Activated CD8-positive, alpha-beta memory T cell treated with anti-CD3 and anti-CD28 coated beads, Interleukin-2, amount 10 ng/mL, durations not matched to agents 7 days and 5 days (primary cell): ENCODE data around the gene DNMT3B. TPM values are rescaled to one million over a fixed set of nuclear protein-coding genes. Genes with fewer than 3 reads are reported as not detected.

Experiments
- ATAC-seq: fragments of 150-1000 bp; cut with Tn5 transposase; one replicate; pipeline ENCODE4 v1.10.0; 2021; ENCODE audit warnings: moderate library complexity
- CTCF ChIA-PET: fragments of 350-600 bp; sonication (Branson Sonifier 250); formaldehyde crosslinking; loops from one replicate; lab custom pipeline; 2021; ENCODE audit warnings: antibody characterized with exemption; lab: Charles Lee
- DNase-seq: peaks from one replicate; pipeline ENCODE4 v3.0.0-alpha.2; 2020
- H3K27ac Mint-ChIP-seq: one replicate; pipeline ENCODE4 v1.8.0; 2021; ENCODE audit warnings: mild to moderate bottlenecking, mixed read lengths
- H3K27me3 Mint-ChIP-seq: one replicate; pipeline ENCODE4 v1.8.0; 2021; ENCODE audit warnings: mixed read lengths
- H3K36me3 Mint-ChIP-seq: one replicate; pipeline ENCODE4 v1.8.0; 2021; ENCODE audit warnings: mild to moderate bottlenecking, mixed read lengths
- H3K4me1 Mint-ChIP-seq: one replicate; pipeline ENCODE4 v1.8.0; 2021; ENCODE audit warnings: mixed read lengths
- H3K4me3 Mint-ChIP-seq: one replicate; pipeline ENCODE4 v1.8.0; 2021; ENCODE audit warnings: mild to moderate bottlenecking, moderate library complexity, mixed read lengths
- H3K9me3 Mint-ChIP-seq: one replicate; pipeline ENCODE4 v1.8.0; 2022; ENCODE audit warnings: low read depth, mixed read lengths
- total RNA-seq, 2 experiments: library from RNA; stranded (reverse); gene quantifications; one replicate each; pipeline ENCODE4 v1.2.3, GENCODE V29; 2021

DNMT3B gene
- total RNA-seq, 2 experiments from 2014 or later: 3.3 to 4.7 TPM

GRCh38 chr20:32804817-32805216 is 42.6 kb downstream of the DNMT3B start:
- CTCF ChIA-PET: interaction anchor here (0.8 to 1.4 kb wide), 2 partner anchors 26 to 71 kb away, joined by 5 read pairs; no protein-coding TSS in a partner anchor
- no peak for DNase-seq
- Mint-ChIP-seq H3K27ac (no peak overlapping the region), H3K36me3 (no peaks in the 10 kb centered on the region), H3K27me3 (no peaks in the 10 kb centered on the region), H3K4me3 (no peak overlapping the region), H3K4me1 (no peaks in the 10 kb centered on the region), H3K9me3 (no peaks in the 10 kb centered on the region)
- no peak for ATAC-seq

GRCh38 chr20:32805721-32806120 is 43.5 kb downstream of the DNMT3B start:
- Mint-ChIP-seq H3K9me3 (no peaks in the 10 kb centered on the region), H3K4me1 (no peaks in the 10 kb centered on the region), H3K27ac (no peak overlapping the region), H3K4me3 (no peak overlapping the region), H3K27me3 (no peaks in the 10 kb centered on the region), H3K36me3 (no peaks in the 10 kb centered on the region)
- no peak for DNase-seq
- no peak for ATAC-seq
- CTCF ChIA-PET: interaction anchor here (0.6 to 1.4 kb wide), 3 partner anchors 13 to 51 kb away, joined by 3 to 5 read pairs (median 3); no protein-coding TSS in a partner anchor

GRCh38 chr20:32806356-32806755 is 44.2 kb downstream of the DNMT3B start:
- no peaks in the 10 kb centered on the region for H3K4me1 Mint-ChIP-seq
- CTCF ChIA-PET: no interaction called here
- ATAC-seq (no peak), DNase-seq (no peak)
- H3K27me3 Mint-ChIP-seq: no peaks in the 10 kb centered on the region
- H3K9me3 Mint-ChIP-seq: no peaks in the 10 kb centered on the region
- H3K4me3 Mint-ChIP-seq: no peak overlapping the region
- H3K27ac Mint-ChIP-seq: no peak overlapping the region
- no peaks in the 10 kb centered on the region for H3K36me3 Mint-ChIP-seq

GRCh38 chr20:32807706-32808105 is 45.5 kb downstream of the DNMT3B start:
- CTCF ChIA-PET: interaction anchor here (1.2 kb wide), 1 partner anchor 9 kb away, joined by 3 read pairs; no protein-coding TSS in a partner anchor
- H3K27me3 Mint-ChIP-seq: no peaks in the 10 kb centered on the region
- ATAC-seq (no peak), DNase-seq (no peak)
- no peaks in the 10 kb centered on the region for H3K36me3 Mint-ChIP-seq
- no peaks in the 10 kb centered on the region for H3K4me1 Mint-ChIP-seq
- no peak overlapping the region for H3K4me3 Mint-ChIP-seq
- H3K27ac Mint-ChIP-seq: no peak overlapping the region
- no peaks in the 10 kb centered on the region for H3K9me3 Mint-ChIP-seq

GRCh38 chr20:32808438-32808837 is 46.3 kb downstream of the DNMT3B start:
- ATAC-seq (no peak), DNase-seq (no peak)
- Mint-ChIP-seq H3K4me3 (no peak overlapping the region), H3K27ac (no peak overlapping the region), H3K9me3 (no peaks in the 10 kb centered on the region), H3K27me3 (no peaks in the 10 kb centered on the region), H3K4me1 (no peaks in the 10 kb centered on the region), H3K36me3 (no peaks in the 10 kb centered on the region)
- CTCF ChIA-PET: interaction anchor here (1.2 to 2.1 kb wide), 2 partner anchors 10 to 18 kb away, joined by 3 to 6 read pairs; no protein-coding TSS in a partner anchor

GRCh38 chr20:32809907-32810306 is 47.7 kb downstream of the DNMT3B start:
- no peak overlapping the region for H3K4me3 Mint-ChIP-seq
- no peaks in the 10 kb centered on the region for H3K36me3 Mint-ChIP-seq
- no peaks in the 10 kb centered on the region for H3K4me1 Mint-ChIP-seq
- ATAC-seq (no peak), DNase-seq (no peak)
- no peaks in the 10 kb centered on the region for H3K27me3 Mint-ChIP-seq
- CTCF ChIA-PET: interaction anchor here (2.1 kb wide), 1 partner anchor 20 kb away, joined by 6 read pairs; no protein-coding TSS in a partner anchor
- no peak overlapping the region for H3K27ac Mint-ChIP-seq
- H3K9me3 Mint-ChIP-seq: no peaks in the 10 kb centered on the region

- no peaks in the 10 kb centered on the region for H3K9me3 Mint-ChIP-seq
- H3K27me3 Mint-ChIP-seq: no peaks in the 10 kb centered on the region
- ATAC-seq: no peak
- no peak overlapping the region for H3K27ac Mint-ChIP-seq
- CTCF ChIA-PET: no interaction called here
- no peaks in the 10 kb centered on the region for H3K36me3 Mint-ChIP-seq
- no peaks in the 10 kb centered on the region for H3K4me1 Mint-ChIP-seq
- H3K4me3 Mint-ChIP-seq: no peak overlapping the region
- DNase-seq: no peak
These were observed 48.8 kb downstream of the DNMT3B start for GRCh38 chr20:32810941-32811340.

GRCh38 chr20:32811886-32812285 is 49.7 kb downstream of the DNMT3B start:
- Mint-ChIP-seq H3K4me3 (no peak overlapping the region), H3K27me3 (no peaks in the 10 kb centered on the region), H3K27ac (no peak overlapping the region), H3K9me3 (no peaks in the 10 kb centered on the region), H3K36me3 (no peaks in the 10 kb centered on the region), H3K4me1 (no peaks in the 10 kb centered on the region)
- ATAC-seq (no peak), DNase-seq (no peak)
- CTCF ChIA-PET: no interaction called here

- Mint-ChIP-seq H3K27me3 (no peaks in the 10 kb centered on the region), H3K4me1 (peaks cover 35% of the 10 kb centered on the region), H3K4me3 (peak overlapping the region; percentile 98), H3K27ac (peak overlapping the region; percentile 96), H3K9me3 (no peaks in the 10 kb centered on the region), H3K36me3 (peaks cover 7% of the 10 kb centered on the region)
- DNase-seq (peak; percentile 86), ATAC-seq (peak; percentile 81)
- CTCF ChIA-PET: interaction anchor here (0.6 to 1.9 kb wide), 13 partner anchors 8 to 534 kb away, joined by 3 to 8 read pairs (median 4); partner anchors contain the start of gene C20orf203
These were observed 58.0 kb downstream of the DNMT3B start for GRCh38 chr20:32819992-32820697.

- H3K4me1 Mint-ChIP-seq: peaks cover 39% of the 10 kb centered on the region
- DNase-seq: peak; percentile 54
- H3K36me3 Mint-ChIP-seq: peaks cover 9% of the 10 kb centered on the region
- H3K27ac Mint-ChIP-seq: peak overlapping the region; percentile 96
- CTCF ChIA-PET: interaction anchor here (0.6 to 1.9 kb wide), 9 partner anchors 7 to 535 kb away, joined by 3 to 8 read pairs (median 4); partner anchors contain the start of gene C20orf203
- ATAC-seq: no peak
- H3K4me3 Mint-ChIP-seq: peak overlapping the region; percentile 98
- no peaks in the 10 kb centered on the region for H3K27me3 Mint-ChIP-seq
- H3K9me3 Mint-ChIP-seq: no peaks in the 10 kb centered on the region
These were observed 58.7 kb downstream of the DNMT3B start for GRCh38 chr20:32820698-32821377.

- DNase-seq: no peak
- Mint-ChIP-seq H3K27ac (peak overlapping the region; percentile 96), H3K27me3 (no peaks in the 10 kb centered on the region), H3K36me3 (peaks cover 15% of the 10 kb centered on the region), H3K4me1 (peaks cover 42% of the 10 kb centered on the region), H3K4me3 (peak overlapping the region; percentile 98), H3K9me3 (no peaks in the 10 kb centered on the region)
- CTCF ChIA-PET: interaction anchor here (1.0 to 1.9 kb wide), 2 partner anchors 9 to 45 kb away, joined by 3 to 5 read pairs; no protein-coding TSS in a partner anchor
- no peak for ATAC-seq
These were observed 60.0 kb downstream of the DNMT3B start for GRCh38 chr20:32822225-32822624.

GRCh38 chr20:32823078-32823477 is 60.9 kb downstream of the DNMT3B start:
- no peaks in the 10 kb centered on the region for H3K9me3 Mint-ChIP-seq
- no peak overlapping the region for H3K4me3 Mint-ChIP-seq
- H3K27me3 Mint-ChIP-seq: no peaks in the 10 kb centered on the region
- H3K27ac Mint-ChIP-seq: peak overlapping the region; percentile 27
- ATAC-seq: no peak
- peaks cover 45% of the 10 kb centered on the region for H3K4me1 Mint-ChIP-seq
- peaks cover 22% of the 10 kb centered on the region for H3K36me3 Mint-ChIP-seq
- CTCF ChIA-PET: interaction anchor here (0.5 to 0.7 kb wide), 2 partner anchors 9 to 254 kb away, joined by 3 read pairs; no protein-coding TSS in a partner anchor
- DNase-seq: no peak
